Cortex of kidney (tissue), 1 donor: ENCODE measurements around the gene ETS1.

Experiments
- DNase-seq: peaks from one replicate; lab custom pipeline; 2025; lab: John Stamatoyannopoulos, UW

ETS1 gene

DNA sequence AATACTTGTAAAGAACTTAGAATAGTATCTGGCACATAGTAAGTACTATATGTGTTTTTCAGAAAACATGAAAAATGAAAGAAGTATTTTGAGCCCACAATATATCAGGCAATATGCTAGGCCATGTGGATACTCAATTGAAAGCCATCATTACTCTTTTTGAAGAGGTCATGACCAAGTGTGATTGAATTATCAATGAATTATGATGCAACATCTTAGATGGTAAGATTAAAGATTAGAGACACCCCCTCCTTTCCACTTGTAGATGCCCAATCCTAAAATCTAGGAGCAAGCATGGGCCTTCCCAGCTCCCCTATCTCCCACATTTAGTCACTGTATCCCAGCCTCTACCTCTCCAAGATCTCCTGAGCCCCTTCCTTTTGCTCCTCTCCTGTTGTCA lies 154.4 kb downstream of the ETS1 start:
- no peak for DNase-seq

DNA sequence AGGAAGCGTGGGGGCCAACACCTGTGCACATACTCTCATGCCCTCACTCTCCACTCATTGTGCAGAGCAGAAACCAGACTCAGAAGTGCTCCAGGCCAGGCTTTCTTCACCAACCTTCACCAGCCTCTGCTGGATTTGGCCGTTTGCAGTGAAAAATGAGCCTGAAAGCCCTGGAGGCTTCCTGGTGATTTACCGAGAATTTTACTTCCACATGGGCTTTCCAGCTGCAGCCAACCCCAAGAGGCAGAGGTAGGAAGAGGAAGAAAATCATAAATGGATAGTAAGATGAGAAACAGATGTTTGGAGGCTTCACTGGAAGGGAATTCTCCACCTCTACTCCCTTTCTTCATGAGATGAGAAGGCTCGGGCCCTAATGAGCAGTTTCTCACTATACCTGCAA lies 155.4 kb downstream of the ETS1 start:
- DNase-seq: no peak

DNA sequence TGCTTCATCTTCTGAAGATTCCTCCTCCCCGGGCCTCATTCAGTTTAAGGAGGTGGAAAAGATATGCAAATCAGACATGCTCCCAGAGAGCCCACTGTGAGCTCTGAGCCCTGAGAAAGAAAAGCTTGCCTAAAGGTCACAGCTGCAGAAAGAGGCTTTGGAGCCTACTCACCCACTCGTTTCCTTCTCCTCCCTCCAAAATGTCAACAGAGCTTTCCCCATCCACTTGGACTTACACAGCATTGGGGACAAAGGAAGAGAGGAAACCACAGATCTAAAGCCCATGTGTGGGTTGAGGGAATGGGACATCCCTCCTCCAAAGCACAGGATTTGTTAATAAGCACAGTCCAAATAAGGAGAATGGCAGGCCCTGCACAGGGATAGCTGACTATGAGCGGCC lies 158.4 kb downstream of the ETS1 start:
- no peak for DNase-seq

DNA sequence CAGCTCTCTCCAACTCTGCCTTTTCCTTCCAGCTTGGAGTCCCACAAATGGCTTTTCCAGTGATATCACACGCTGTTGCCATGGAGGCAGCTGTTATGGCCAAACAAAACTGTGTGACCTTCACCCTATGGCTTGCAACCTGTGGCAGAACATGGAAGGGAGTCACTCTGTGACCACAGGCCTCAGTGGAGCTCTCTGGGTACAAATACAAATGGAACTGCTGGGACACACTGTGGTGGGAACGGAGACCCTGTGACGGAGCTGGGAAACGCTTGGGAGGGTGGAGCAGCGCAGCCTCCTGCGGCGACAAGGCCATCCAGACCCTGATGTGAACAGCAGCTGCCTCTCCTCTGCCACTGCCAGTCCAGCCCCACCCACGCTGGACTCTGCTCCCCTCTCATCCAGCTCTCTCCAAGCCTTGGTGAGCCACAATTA lies 162.5 kb downstream of the ETS1 start:
- DNase-seq: no peak

DNA sequence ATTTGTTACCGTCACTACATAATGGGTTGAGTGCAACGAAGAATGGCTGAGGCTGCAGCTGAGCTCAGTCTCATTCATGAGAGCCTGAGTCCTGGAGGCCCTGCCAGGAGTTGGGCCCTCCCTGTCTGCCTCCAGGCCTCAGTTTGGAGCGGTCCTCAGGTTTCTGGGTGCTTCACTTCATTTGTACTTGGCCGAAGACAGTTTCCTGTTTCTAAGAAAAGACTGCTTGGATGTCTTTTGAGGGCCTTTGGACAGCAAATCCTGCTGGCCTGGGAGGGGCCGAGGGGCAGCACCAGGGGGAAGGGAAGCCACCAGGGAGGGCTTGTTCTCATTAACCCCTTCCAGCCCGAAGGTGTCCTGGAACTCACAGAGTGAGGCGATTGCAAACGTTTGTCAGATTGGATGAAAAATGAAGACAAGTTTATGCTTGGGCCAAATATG lies 163.1 kb downstream of the ETS1 start:
- DNase-seq: no peak

DNA sequence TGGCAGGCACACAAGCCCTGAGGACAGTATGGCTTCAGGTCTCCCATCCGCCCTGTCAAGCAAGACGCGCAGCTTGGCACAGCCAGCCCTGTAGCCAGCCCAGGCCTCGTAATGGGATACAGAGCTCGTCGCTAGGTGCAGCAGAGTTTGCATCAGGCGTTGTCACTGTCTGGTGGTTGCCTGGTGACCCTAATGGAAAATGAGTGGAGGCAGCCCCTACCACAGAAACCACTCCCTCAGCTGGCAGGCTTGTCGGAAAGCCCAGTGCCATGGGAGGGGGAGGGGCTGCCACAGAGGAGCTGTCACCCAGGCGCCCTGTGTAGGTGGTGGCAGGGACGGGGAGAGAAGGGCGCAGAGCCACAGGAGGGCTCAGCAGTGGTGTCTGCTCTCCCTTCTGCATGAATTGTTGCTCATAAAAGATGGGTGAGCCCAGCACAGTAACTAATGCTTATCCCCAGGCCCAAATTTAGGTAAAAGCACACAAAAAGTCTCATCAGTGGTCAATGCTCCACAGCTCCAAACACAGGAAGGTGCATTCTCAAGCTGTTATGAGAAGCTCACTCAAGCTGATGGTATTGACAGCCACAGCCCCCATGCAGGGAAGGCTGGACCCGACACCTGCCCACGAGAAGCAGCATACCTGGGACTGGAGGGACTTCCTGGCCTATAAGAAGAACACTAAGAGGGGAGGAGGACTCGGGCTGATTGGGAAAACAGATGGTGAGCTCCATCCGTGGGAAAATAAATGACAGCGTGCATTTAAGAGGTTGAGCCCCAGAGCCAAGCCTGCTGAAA lies 164.6 kb downstream of the ETS1 start:
- no peak for DNase-seq

DNA sequence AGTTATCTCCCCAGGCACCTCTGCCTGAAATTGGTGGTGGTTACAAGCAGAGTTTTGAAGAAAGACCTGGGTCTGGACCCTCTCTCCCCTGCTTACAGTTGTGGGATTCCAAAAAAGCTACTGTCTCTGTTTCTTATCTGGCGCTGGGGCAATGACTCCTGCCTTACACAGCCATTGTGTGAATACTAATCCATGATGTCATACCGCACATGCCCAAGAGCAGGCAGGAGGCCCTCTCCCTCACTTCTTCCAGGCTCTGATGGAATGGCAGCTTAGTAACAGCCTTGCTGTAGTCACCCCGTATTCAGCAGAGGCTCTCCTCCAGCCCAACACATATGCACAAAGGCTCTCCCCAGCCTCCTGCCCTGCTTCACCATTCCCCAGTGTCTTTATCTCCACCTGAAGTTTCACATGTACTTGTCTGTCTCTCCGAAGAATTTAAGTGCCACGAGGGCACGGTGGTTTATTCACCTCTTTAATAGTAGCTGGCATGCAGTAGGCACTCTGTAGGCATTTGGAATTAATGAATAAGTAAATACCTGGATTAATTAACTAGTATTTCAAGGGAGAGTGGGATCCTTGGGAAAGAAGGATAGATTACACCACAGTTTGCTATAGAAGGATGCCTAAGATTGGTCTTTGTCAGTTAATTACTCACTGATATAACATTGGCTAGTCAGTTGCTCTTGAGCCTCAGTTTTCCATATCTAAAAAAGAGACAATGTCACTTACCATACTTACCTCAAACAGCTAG lies 165.6 kb downstream of the ETS1 start:
- no peak for DNase-seq

DNA sequence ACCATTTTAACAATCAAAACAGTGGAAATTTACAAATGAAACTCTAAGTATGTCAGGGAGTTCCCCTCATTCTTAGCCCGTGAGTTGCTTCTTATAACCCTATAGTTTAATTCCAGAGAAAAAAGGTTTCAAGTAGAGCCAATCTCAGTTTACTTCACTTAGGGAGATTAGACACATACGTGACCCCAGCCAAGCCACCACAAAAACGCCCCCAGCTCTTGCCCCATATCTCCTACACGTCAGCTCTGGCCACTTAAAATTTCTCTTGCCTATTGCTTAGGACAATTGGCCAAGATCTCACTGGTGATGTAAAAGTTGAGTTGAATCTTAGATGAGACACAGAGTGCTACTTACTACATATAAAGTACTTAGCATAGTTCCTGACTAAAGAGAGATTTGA lies 166.4 kb downstream of the ETS1 start:
- DNase-seq: no peak

DNA sequence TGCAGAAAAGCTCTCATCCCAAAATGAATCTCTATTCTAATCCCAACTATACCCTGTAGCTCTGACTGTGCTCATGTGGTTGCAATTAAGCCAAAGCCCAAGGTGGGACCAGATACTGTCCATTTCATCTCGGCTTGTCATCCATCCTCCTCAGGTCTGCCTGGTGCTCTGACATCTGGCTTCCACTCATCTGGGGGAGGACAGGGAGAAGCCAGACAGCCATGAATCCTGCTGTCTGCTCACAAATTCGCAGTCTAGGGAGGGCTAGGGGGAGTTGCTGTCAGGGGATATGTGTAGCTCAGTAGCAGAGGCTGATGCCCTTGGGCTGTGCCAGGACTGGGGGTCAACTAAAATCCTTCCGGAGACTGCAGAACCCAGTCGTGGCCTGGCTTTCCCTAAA lies 167.1 kb downstream of the ETS1 start:
- no peak for DNase-seq

DNA sequence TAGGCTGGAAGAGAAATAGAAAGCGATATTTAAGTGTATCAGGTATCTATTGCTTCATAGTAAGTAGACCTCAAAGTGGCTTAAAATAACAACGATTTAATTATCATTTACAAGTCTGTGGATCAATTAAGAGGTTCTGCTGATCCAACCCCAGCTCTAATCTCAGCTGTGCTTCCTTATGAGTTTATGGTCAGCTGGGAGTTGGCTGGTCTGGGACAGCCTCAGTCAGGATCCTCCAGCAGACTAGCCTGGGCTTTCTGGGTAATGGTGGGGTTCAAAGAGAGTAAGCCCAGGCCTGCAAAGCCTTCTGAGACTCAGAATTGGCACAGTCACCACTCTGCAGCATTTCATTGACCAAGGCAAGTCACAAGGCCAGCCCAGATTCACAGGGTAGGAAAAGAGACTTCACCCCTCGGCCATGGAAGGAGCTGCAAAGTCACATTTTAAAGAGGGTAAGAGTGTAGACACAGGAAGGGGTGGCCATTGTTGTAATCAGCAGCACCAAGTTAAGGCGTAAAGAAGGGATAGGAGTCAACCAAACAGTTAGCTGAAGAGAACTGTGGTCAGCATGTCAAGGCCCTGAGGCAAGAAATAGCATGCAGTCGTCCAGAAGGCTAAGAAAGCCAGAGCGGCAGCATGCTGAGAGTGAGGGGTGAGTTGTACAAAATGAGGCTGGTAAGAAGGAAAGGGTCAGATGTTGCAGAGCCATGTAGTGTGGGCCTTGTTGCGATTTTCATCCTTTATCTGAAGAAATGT lies 168.2 kb downstream of the ETS1 start:
- DNase-seq: no peak

DNA sequence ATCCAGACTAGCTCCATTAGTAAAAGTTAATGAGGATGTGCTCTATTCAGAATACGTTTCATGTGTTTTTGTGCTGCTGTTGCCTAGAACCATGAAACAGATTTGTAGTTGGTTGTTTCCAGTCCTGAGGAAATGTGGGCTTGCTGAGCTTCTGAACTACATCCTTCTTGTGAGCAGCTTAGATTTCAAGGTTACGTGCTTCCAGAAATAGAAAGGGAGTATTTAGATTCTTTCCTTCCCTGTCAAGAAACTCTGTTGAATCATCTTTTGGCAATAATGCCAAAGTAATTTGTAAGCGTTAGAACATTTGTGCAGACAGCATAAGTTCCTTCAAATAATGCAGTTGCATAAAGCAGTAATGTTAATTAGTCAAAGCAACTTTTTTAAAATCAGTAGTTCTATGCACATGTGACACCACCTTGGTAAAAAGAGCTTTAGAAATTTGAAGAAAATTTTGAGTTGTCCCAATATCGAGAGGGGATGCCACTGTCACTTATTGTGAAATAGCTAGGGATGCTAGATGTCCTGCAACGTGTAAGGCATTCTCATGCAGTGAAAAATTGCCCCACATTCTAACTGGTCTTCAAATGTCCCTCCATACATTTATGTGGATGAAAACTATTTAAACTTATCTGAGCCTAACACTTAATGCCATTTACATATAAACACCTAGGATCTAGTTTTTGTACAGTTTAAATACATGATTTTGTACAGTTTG lies 169.6 kb downstream of the ETS1 start:
- DNase-seq: no peak

DNA sequence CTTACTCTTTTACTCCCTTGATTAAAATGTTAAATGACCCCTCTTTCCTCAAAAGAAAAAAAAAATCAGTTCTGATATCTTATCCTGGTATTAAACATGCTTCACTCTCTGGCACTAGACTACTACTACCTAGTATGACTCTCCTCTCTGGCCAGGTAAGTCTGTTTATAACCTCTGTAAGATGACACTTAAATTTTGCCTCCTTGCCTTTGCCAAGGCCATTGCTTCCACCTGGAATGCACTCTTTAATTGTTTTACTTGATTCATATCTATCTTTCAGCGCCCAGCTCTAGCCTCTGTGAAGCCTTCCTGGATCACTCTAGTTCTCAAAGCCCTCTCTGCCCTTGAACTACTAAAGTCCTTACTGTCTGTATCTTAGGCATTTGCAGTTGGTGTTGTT lies 170.4 kb downstream of the ETS1 start:
- no peak for DNase-seq

DNA sequence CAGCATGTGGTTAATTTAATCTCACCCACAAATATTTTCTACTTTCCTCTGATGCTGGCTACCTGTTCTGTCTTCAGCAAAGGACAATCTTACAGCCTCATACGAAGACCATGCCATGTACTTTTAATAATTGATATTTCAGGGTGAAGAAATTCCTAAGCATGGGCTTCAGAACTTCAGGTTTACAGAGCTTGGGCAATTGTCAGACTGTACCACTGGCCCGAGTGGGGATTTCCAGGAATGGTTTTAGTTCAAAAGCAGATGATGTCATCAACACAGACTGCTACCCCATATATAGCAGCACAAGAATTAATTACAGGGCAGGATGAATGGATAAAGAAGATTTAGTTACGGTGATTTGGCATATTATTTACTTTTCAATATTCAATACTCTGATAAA lies 171.8 kb downstream of the ETS1 start:
- no peak for DNase-seq

DNA sequence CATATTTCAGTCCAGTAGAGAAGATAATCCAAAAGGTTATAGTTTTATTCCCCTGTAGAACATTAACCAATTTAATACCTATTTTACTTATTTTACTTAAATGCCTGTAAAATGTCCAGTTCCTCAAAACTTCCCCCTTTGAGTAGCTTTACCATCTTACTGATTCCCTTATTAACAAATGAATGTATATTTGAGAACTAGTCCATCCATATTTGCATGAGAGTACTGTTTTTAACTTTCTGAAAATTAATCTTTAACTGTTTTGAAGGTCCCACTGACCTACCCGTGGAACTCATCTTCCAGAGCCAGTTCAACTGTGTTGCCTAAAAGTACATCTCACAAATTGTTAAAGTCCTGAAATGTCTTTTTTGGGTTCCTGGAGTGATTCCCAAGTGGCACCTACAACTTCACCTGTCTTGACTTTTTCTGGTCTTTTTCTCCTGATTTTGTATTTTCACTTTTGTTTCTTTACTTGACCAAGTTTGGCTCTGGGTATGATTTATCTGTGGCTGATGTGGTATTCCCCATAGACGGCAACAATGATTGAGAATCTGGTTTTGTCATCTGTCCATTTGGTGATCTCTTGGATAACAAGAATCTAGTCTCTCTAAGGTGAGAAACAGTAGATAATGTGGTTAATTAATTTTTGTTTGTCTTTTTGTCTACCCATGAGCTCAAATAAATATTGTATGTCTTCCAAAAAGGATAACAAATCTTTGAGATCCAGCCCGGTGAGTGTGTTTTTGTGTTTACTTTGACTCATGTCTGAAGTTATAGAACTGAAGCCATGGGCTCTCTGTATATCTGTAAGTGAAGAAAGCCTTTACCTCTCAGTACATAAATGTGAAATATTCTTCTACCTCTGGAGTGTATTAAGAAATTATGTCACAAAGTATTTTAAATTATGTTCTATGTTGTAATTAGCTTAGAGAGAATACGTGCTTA lies 174.2 kb downstream of the ETS1 start:
- DNase-seq: no peak

DNA sequence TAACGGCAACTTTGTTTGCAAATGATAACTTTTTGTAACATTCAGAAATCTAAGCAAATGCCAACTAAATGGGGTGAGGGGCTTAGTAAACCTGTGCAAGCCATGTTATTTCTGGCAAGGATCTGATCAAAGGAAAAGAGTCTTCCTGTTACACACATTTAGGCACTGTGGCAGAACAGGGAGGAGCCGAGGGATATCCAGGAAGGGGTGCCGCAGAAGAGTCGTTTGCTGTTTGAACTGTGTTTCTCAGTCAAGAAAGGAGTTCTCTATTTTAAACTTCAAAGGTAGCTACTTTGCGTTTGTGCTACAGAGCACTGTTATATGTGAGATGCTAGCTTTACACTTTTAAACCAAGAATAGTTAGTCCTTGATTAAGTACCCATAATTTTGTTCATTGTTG lies 175.5 kb downstream of the ETS1 start:
- DNase-seq: no peak

DNA sequence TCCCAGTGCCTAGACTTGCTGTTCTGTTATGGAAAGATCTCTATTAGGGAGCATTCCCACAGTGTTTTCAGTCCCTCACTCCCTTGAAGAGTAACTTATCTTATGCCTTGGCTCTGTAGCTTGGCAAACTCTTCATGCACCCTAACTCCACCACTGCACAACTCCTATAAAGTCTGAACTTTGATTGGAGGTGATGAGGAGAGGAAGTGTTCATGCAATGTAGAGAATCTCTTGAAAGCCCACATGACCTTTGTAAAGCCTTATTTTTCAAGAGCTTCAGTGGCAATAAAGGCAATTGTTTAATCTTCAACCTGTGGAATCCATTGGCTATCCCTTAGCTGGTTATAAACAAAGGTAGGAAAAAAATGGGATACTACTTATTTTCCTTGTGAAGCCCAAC lies 176.2 kb downstream of the ETS1 start:
- DNase-seq: no peak

DNA sequence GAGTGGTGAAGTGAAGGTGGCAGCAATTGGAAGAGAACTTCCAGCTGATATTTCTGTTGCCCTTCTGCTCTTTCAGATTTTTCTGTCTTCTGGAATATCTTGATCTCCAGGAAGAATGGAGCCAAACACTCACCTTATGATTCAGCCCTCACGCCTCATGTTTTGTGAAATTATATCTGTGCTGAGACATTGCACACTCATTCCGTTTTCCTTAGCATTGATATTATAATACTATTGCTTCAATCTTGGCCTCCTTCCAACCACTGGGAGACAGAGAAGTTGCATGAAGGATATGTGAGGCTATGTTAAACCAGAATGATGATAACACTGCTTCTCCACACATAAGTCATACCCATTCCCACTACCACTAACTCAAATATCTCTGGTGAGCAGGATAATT lies 177.9 kb downstream of the ETS1 start:
- no peak for DNase-seq
